HG02623 (cell line): ENCODE results near the gene MED28.
"Not testable (repeated sequence)": the region's sequence is repeated elsewhere in the genome, so short reads cannot be mapped to it uniquely, and the experiment has no call there.

Experiments
- ATAC-seq: cut with Tn5 transposase; IDR thresholded peaks from one replicate; pipeline ENCODE4 v1.9.1; 2021; ENCODE audit warnings: moderate library complexity; ENCODE audit not compliant: unreplicated experiment

MED28 gene, protein sequence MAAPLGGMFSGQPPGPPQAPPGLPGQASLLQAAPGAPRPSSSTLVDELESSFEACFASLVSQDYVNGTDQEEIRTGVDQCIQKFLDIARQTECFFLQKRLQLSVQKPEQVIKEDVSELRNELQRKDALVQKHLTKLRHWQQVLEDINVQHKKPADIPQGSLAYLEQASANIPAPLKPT

GRCh38 chr4:17614416-17615299, at the start of gene MED28:
TSS of gene MED28 (plus strand) at chr4:17614641. CDS start at chr4:17614655, 14 bp downstream.
- peak; percentile 95 for ATAC-seq

DNA sequence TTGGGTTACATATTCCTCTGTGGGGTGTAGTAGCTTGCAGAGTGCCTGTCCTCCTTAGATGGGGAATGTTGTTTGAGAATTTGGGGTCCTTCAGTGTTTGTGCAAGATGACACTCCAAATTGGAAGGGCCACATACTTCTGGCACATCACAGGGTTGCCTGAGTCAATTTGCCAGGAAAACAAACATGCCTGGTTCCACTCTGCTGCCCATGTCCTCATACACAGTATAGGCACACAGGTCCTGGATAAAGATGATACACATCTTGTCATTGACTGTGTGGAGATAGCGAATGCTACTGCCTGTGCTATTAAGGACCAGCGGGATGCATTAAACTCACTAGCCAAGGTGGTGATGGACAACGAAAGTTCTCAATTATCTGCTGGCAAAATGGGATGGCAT, 48.6 kb upstream of the MED28 start:
- ATAC-seq, result no peak

GRCh38 chr4:17567271-17567670, 47.2 kb upstream of the MED28 start:
- no peak for ATAC-seq

- no peak for ATAC-seq
Observed at GRCh38 chr4:17574206-17574605, 40.2 kb upstream of the MED28 start.

GRCh38 chr4:17575177-17575576, 39.3 kb upstream of the MED28 start:
- not testable (repeated sequence) for ATAC-seq

- ATAC-seq, result peak; percentile 80
Observed at GRCh38 chr4:17576932-17577664, 37.3 kb upstream of the MED28 start, which contains the start of gene LAP3. TSS of gene LAP3 (plus strand) at chr4:17577198. CDS start at chr4:17577466, 268 bp downstream.

- ATAC-seq, result peak; percentile 6
Observed at GRCh38 chr4:17577665-17578481, 36.6 kb upstream of the MED28 start.

GRCh38 chr4:17578482-17578891, 36.0 kb upstream of the MED28 start:
- peak; percentile 29 for ATAC-seq

DNA sequence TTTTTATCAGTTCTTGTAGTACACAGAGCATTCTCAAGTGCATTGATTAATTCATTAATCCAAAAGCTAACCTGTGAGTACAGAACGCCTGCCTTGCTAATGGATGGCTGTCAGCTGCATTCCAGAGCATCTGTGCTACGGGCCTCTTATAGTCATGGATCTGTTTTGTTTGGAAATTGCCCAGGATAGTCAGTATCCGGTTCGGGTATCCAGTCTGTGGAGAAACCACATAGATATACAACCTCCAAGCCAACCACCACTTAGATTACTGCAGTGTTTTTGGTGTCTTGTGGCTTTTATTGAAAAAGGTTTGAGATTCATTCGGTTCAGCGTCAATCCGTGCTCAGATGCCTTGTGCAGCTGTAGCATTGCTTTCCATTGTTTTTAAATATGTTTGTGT, 33.5 kb upstream of the MED28 start:
- no peak for ATAC-seq

GRCh38 chr4:17583276-17583675, 31.2 kb upstream of the MED28 start:
- ATAC-seq, result no peak

GRCh38 chr4:17583941-17584340, 30.5 kb upstream of the MED28 start:
- no peak for ATAC-seq

GRCh38 chr4:17584521-17585213, 29.8 kb upstream of the MED28 start:
- no peak for ATAC-seq

GRCh38 chr4:17587094-17587822, 27.2 kb upstream of the MED28 start:
- no peak for ATAC-seq

- no peak for ATAC-seq
Observed at GRCh38 chr4:17589355-17589754, 25.1 kb upstream of the MED28 start.

GRCh38 chr4:17595471-17596005, 18.9 kb upstream of the MED28 start:
- ATAC-seq, result peak; percentile 86

- no peak for ATAC-seq
Observed at GRCh38 chr4:17597517-17597916, 16.9 kb upstream of the MED28 start.

DNA sequence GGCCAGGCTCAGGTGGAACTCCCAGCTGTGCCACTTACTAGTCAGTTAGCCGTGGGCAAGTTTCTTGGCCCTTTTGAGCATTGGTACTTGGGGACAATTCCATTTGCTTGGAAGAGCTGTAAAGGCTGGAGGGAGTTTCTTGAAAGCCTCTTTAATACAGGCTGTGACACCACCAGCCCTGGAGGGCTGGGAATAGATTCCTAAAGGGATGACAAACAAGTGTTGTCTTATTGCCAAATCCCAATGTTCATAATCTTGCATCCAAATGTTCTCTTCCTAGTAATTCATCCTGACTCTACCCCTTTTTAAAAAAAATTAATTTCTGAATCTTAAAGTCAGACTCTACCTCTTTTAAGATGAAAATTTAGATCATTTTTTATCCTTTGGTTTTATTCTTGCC, 14.6 kb upstream of the MED28 start:
- no peak for ATAC-seq

DNA sequence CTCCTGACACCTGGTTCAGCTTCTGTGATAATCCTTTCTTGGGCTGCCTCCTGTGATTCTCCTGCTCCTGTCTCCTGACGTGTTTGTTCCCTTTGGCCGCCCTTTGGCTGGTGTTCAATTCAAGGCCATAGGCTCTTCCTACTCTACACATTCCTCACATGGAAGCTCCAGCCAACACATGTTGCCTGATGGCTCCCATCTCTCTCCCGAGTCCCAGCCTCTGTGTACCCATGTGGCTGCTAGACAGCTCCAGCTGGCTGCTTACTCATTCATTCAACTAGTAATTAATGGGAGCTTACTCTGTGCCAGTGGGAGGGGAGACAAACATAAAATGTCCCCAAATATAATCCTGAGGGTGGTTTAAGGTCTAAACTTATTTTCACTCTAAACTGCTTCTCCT, 9.2 kb upstream of the MED28 start:
- ATAC-seq, result no peak

DNA sequence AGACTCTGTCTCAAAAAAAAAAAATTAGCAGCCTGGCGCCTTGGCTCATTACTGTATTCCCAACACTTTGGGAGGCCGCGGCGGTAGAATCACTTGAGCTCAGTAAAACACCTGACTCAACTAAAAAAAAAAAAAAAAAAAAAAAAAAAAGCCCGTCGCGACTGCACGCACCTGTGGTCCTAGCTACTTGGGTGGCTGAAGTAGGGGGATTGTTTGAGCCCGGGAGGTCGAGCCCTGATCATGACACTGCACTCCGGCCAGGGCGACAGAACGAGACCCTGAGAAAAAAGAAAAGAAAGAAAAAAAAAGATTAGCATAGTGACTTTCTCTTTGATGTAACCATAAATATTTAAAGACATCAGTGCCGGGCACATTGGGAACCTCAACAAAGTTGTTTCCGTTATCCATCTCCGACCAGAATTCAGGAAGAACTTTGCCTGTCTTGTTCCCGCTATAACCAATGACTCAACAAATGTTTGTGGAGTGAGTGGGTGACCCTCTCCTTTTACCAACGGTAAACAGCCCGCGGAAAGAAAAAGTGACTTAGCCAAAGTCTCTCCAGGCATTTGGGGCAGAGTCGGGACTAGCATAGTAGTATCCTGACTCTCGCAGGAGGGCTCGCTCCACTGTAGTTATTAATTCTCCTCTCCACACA, 553 bp upstream of the MED28 start:
- ATAC-seq, result peak; percentile 39
